PC-9 (cell line): ENCODE measurements around the gene MAFF. TPM values are rescaled to one million over a fixed set of nuclear protein-coding genes. Genes with fewer than 3 reads are reported as not detected.
A peak's percentile ranks its signal among the peaks of the same experiment; 100 is the strongest.

Experiments
- BruUV-seq: library from RNA; stranded (reverse); fragments of 400-500 nt; replicated peaks from 2 replicates; lab custom pipeline; 2021; lab: Mats Ljungman, UMichigan
- CTCF ChIA-PET: fragments of 300-600 bp; sonication (Branson Sonifier 250); formaldehyde crosslinking; loops from one replicate; lab custom pipeline; 2022; ENCODE audit warnings: antibody characterized with exemption; lab: Charles Lee
- POLR2A ChIA-PET: fragments of 300-600 bp; sonication (Branson Sonifier 250); formaldehyde crosslinking; loops from one replicate; lab custom pipeline; 2022; ENCODE audit warnings: antibody characterized with exemption; ENCODE audit not compliant: unreplicated experiment; lab: Charles Lee
- DNase-seq, 2 experiments: peaks; one replicate each; pipeline versions ENCODE4 v3.0.0 to v3.0.0-alpha.2; 2015 to 2022; ENCODE audit warnings: mixed read lengths in 1 of 2
- H2AFZ ChIP-seq: fragments of 200-600 bp; sonication (generic); 2 replicates; pipeline ENCODE4 v1.8.1; 2017; ENCODE audit warnings: antibody characterized with exemption
- H3F3A ChIP-seq: fragments of 200-600 bp; sonication (generic); 2 replicates; pipeline ENCODE4 v1.8.1; 2017; ENCODE audit warnings: antibody characterized with exemption, mild to moderate bottlenecking, low read depth; ENCODE audit not compliant: insufficient read depth
- H3K27ac ChIP-seq: fragments of 200-600 bp; sonication (generic); 2 replicates; pipeline ENCODE4 v1.6.1; 2016; ENCODE audit warnings: mixed run types
- H3K27me3 ChIP-seq: fragments of 200-600 bp; sonication (generic); 2 replicates; pipeline ENCODE4 v1.6.1; 2016; ENCODE audit warnings: low read depth, mixed run types; ENCODE audit not compliant: insufficient read depth
- H3K36me3 ChIP-seq: fragments of 200-600 bp; sonication (generic); 2 replicates; pipeline ENCODE4 v1.6.1; 2016; ENCODE audit warnings: low read depth, mixed run types
- H3K4me1 ChIP-seq: fragments of 200-600 bp; sonication (generic); replicated peaks from 2 replicates; pipeline ENCODE4 v1.6.1; 2016; ENCODE audit warnings: mixed run types; ENCODE audit not compliant: insufficient read depth
- H3K4me2 ChIP-seq: fragments of 200-600 bp; sonication (generic); 2 replicates; pipeline ENCODE4 v1.6.1; 2017; ENCODE audit warnings: mixed run types
- H3K4me3 ChIP-seq: fragments of 200-600 bp; sonication (generic); 2 replicates; pipeline ENCODE4 v1.6.1; 2016; ENCODE audit warnings: mixed run types
- H3K79me2 ChIP-seq: fragments of 200-600 bp; sonication (generic); 2 replicates; pipeline ENCODE4 v1.6.1; 2017; ENCODE audit warnings: low read depth, mixed run types
- H3K9me2 ChIP-seq: fragments of 200-600 bp; sonication (generic); 2 replicates; pipeline ENCODE4 v1.8.1; 2017; ENCODE audit warnings: mild to moderate bottlenecking; ENCODE audit not compliant: insufficient read depth
- H3K9me3 ChIP-seq: fragments of 200-600 bp; sonication (generic); 2 replicates; pipeline ENCODE4 v1.8.1; 2016; ENCODE audit warnings: low read depth; ENCODE audit not compliant: insufficient read depth
- H4K20me1 ChIP-seq: fragments of 200-600 bp; sonication (generic); 2 replicates; pipeline ENCODE4 v1.8.1; 2017; ENCODE audit not compliant: insufficient read depth
- EZH2 ChIP-seq: fragments of 200-600 bp; sonication (generic); IDR thresholded peaks from 2 replicates; pipeline ENCODE4 v1.8.0; 2017; ENCODE audit warnings: antibody characterized with exemption, low read depth
- intact Hi-C: fragments of 100-400 bp; cut with micrococcal nuclease; formaldehyde crosslinking; loops from one replicate; pipeline ENCODE4 v1.10.0; 2022; ENCODE audit not compliant: unreplicated experiment
- total RNA-seq: library from RNA; stranded (reverse); gene quantifications from 2 replicates; pipeline ENCODE4 v1.2.3, GENCODE V29; 2021
- TF ChIP-seq, protein P1 (sequence below): fragments of 200-600 bp; sonication (generic); conservative IDR thresholded peaks from 2 replicates; pipeline ENCODE4 v1.6.1; 2017; ENCODE audit warnings: mixed run types, antibody characterized with exemption, mild to moderate bottlenecking, moderate library complexity

The MAFF gene
- total RNA-seq, 1 experiment from 2014 or later: 27.9 TPM

DNA sequence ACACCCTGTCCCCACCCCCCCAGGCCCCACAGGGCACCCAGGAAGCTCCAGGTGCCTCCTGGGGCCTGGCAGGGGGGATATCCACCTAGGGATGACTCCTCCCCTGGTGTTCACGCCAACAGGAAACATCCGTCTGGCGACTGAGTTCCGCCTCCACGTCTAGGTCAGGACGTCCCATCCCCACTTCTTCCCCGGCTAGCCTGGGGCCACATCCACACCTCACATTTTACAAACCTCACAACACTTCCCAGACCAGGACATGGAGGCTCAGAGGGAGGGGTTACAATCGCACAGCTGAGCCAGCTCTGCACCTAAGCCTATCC, 21.0 kb downstream of the MAFF start:
- H2AFZ ChIP-seq: no peak overlapping the region
- POLR2A ChIA-PET: interaction anchor here (0.6 kb wide), 1 partner anchor 63 kb away, joined by 8 read pairs; no protein-coding TSS in a partner anchor
- H3K27ac ChIP-seq: no peak overlapping the region
- H3K36me3 ChIP-seq: peaks cover 32% of the 10 kb centered on the region; the same call in 1 of the 2 replicates
- no peaks in the 10 kb centered on the region for H3K27me3 ChIP-seq
- H3K9me2 ChIP-seq: no peaks in the 10 kb centered on the region
- DNase-seq: peak in 1 of 2 experiments; percentile 83
- H3K4me3 ChIP-seq: no peak overlapping the region
- H3F3A ChIP-seq: peaks cover 53% of the 10 kb centered on the region
- no peaks in the 10 kb centered on the region for H3K9me3 ChIP-seq
- H3K4me2 ChIP-seq: no peak overlapping the region
- H3K79me2 ChIP-seq: peaks cover 15% of the 10 kb centered on the region; the same call in 1 of the 2 replicates
- intact Hi-C loops: no loop called here
- no peak for TF ChIP-seq EZH2
- TF ChIP-seq, protein P1, sequence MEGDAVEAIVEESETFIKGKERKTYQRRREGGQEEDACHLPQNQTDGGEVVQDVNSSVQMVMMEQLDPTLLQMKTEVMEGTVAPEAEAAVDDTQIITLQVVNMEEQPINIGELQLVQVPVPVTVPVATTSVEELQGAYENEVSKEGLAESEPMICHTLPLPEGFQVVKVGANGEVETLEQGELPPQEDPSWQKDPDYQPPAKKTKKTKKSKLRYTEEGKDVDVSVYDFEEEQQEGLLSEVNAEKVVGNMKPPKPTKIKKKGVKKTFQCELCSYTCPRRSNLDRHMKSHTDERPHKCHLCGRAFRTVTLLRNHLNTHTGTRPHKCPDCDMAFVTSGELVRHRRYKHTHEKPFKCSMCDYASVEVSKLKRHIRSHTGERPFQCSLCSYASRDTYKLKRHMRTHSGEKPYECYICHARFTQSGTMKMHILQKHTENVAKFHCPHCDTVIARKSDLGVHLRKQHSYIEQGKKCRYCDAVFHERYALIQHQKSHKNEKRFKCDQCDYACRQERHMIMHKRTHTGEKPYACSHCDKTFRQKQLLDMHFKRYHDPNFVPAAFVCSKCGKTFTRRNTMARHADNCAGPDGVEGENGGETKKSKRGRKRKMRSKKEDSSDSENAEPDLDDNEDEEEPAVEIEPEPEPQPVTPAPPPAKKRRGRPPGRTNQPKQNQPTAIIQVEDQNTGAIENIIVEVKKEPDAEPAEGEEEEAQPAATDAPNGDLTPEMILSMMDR: no peak
- CTCF ChIA-PET: interaction anchor here (0.5 kb wide), 1 partner anchor 206 kb away, joined by 6 read pairs; no protein-coding TSS in a partner anchor
- H4K20me1 ChIP-seq: no peaks in the 10 kb centered on the region
- BruUV-seq: no TSS peak
- H3K4me1 ChIP-seq: peaks cover 40% of the 10 kb centered on the region

GRCh38 chr22:38223289-38223960, 21.6 kb downstream of the MAFF start:
- no TSS peak for BruUV-seq

DNA sequence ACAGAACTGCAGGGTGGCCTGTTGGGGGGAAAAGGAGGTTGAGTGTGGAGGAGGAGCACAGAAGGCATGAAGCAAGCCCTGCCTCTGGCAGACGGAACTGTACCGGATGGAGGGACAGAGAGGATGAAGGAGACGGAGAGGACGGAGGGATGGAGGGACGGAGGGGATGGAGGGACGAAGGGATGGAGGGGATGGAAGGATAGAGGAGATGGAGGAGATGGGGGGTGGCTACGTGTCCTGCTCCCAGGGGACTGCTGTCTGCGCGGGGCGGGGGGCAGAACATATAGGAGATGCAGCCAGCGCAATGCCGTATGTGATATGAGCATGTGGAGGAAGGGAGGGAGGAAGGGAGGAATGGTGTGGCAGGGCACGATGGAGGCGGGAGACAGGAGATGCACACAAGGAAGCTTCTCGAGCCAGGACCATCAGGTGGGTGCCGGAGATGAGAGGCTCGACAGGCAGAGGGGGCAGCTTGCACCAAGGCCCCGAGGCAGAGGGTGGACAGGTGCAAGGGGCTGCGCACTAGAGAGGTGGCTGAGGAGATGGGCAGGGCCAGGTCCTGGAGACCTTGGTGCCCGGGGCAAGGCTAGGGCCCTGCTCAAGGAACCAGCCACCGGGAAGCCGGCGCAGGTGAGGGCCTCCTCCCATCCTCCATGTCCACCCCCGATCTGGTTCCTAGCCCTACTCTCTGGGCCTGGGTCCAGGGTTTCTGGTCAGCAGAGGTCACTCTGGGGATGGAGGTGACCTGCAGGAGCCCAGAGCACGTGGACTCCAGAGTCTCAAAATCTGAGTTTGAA, 25.3 kb downstream of the MAFF start:
- no peak overlapping the region for H3K4me3 ChIP-seq
- H3K4me2 ChIP-seq: no peak overlapping the region
- peaks cover 27% of the 10 kb centered on the region; the same call in 1 of the 2 replicates for H3K79me2 ChIP-seq
- no peak overlapping the region for H3K27ac ChIP-seq
- TF ChIP-seq EZH2: no peak
- TF ChIP-seq, protein P1: no peak
- POLR2A ChIA-PET: no interaction called here
- peaks cover 52% of the 10 kb centered on the region for H3F3A ChIP-seq
- CTCF ChIA-PET: no interaction called here
- H3K4me1 ChIP-seq: peaks cover 25% of the 10 kb centered on the region
- H3K9me2 ChIP-seq: no peaks in the 10 kb centered on the region
- no peaks in the 10 kb centered on the region for H4K20me1 ChIP-seq
- BruUV-seq: no TSS peak
- no peaks in the 10 kb centered on the region for H3K27me3 ChIP-seq
- peaks cover 55% of the 10 kb centered on the region for H3K36me3 ChIP-seq
- DNase-seq: no peak
- H2AFZ ChIP-seq: no peak overlapping the region
- intact Hi-C loops: no loop called here
- H3K9me3 ChIP-seq: no peaks in the 10 kb centered on the region

More at GRCh38 chr22:38223289-38223960, 21.6 kb downstream of the MAFF start:
- 0 out of 2 replicates have a peak overlapping the region, but pooled peaks have one; percentile 17 for H3K27ac ChIP-seq
- peaks cover 40% of the 10 kb centered on the region for H3K4me1 ChIP-seq
- no peaks in the 10 kb centered on the region for H4K20me1 ChIP-seq
- TF ChIP-seq, protein P1: peak; percentile 56
- TF ChIP-seq EZH2: no peak
- H3F3A ChIP-seq: peaks cover 54% of the 10 kb centered on the region
- H3K36me3 ChIP-seq: peaks cover 38% of the 10 kb centered on the region; the same call in 1 of the 2 replicates
- H3K9me3 ChIP-seq: no peaks in the 10 kb centered on the region
- ChIA-PET POLR2A (no interaction called here), CTCF (no interaction called here)
- no peak overlapping the region for H2AFZ ChIP-seq
- DNase-seq: no peak
- intact Hi-C loops: no loop called here
- no peaks in the 10 kb centered on the region for H3K9me2 ChIP-seq
- H3K4me2 ChIP-seq: no peak overlapping the region
- peaks cover 22% of the 10 kb centered on the region; the same call in 1 of the 2 replicates for H3K79me2 ChIP-seq
- H3K27me3 ChIP-seq: no peaks in the 10 kb centered on the region
- H3K4me3 ChIP-seq: no peak overlapping the region
